Measurements from ENCODE around the gene APBB1IP. TPM values are rescaled to one million over a fixed set of nuclear protein-coding genes. Genes with fewer than 3 reads are reported as not detected.
"Not testable (repeated sequence)": the region's sequence is repeated elsewhere in the genome, so short reads cannot be mapped to it uniquely, and the experiment has no call there.

APBB1IP gene
- total and polyA plus RNA-seq, 2 donors (not counting 3 experiments of a cell fraction or from before 2014, with no cell fraction given), result not detected

DNA sequence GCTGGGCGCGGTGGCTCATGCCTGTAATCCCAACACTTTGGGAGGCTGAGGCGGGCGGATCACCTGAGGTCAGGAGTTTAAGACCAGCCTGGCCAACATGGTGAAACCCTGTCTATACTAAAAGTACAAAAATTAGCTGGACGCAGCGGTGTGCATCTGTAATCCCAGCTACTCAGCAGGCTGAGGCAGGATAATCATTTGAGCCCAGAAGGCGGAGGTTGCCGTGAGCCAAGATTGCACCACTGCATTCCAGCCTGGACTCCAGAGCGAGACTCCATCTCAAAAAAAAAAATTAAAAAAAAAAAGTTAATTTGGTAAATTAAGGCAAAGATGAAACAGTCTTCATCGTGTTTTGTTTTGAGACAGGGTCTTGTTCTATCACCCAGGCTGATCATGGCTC lies 66.3 kb downstream of the APBB1IP start:
- H3K36me3 ChIP-seq (ENCODE audit: control insufficient read depth in 2 of 2, extremely low read depth in 1 of 2, insufficient read depth in 2 of 2, low read length in 2 of 2); H3K9me3 ChIP-seq (replicated peaks; ENCODE audit: control insufficient read depth, insufficient read depth, low read length); H2AFZ ChIP-seq (ENCODE audit: low read depth, low read length); H3K27ac ChIP-seq (ENCODE audit: insufficient read depth, low read depth, low read length); H3K4me3 ChIP-seq (replicated peaks in 1 of 3; ENCODE audit: insufficient read depth in 1 of 3, low read depth in 1 of 3, low read length in 3 of 3); POLR2A ChIA-PET; H3K27me3 ChIP-seq (ENCODE audit: control insufficient read depth in 2 of 2, insufficient read depth in 2 of 2, low read length in 2 of 2); H3K4me1 ChIP-seq (ENCODE audit: control insufficient read depth, extremely low read depth, insufficient read depth, low read length); H3K9me1 ChIP-seq (replicated peaks; ENCODE audit: control insufficient read depth, extremely low read depth, insufficient read depth, low read length); H3K9ac ChIP-seq (replicated peaks; ENCODE audit: extremely low read depth, insufficient read depth, low read length); H3K79me2 ChIP-seq (ENCODE audit: control insufficient read depth, insufficient read depth, low read length); H3K4me2 ChIP-seq (ENCODE audit: insufficient read depth, low read length); BruUV-seq (replicated peaks); H4K20me1 ChIP-seq (replicated peaks; ENCODE audit: control insufficient read depth, extremely low read depth, insufficient read depth, low read length); CTCF ChIA-PET; intact Hi-C loops (cut with micrococcal nuclease); dilution Hi-C loops (cut with MboI; ENCODE audit: extremely low pct_ligation_motif_present, low sequenced_read_pairs); DNase-seq (ENCODE audit: low read depth, low spot score); FAIRE-seq: not testable (repeated sequence)

DNA sequence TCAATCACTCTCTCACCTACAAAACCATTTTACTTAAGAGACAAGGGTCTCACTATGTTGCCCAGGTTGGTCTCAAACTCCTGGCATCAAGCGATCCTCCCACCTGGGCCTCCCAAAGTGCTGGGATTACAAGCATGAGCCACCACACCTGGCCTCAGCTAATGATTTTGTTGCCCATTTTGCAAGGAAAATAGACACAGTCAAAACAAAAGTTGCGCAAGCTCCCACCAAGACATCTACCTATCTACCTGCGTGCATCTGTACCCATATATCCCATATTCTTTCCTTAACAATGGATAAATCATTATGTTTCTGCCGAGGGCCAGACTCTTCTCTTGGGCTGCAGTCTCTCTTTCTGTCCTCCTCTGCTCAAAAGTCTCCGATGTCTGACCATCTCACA lies 67.3 kb downstream of the APBB1IP start:
- no peak overlapping the region for H2AFZ ChIP-seq (ENCODE audit: low read depth, low read length)
- TF ChIP-seq MYC (IDR thresholded peaks at IDR 0.05; ENCODE audit: low read depth, low read length) (no peak), FOS (IDR thresholded peaks at IDR 0.05; ENCODE audit: borderline replicate concordance, insufficient read depth, low read length) (no peak), POLR2A (IDR thresholded peaks at IDR 0.05; ENCODE audit: low read depth, low read length) (no peak), EZH2 (IDR thresholded peaks at IDR 0.05; ENCODE audit: borderline replicate concordance, low read depth, low read length, severe bottlenecking) (no peak), JUN (IDR thresholded peaks at IDR 0.05; ENCODE audit: borderline replicate concordance, insufficient read depth, insufficient read length, low read depth) (no peak)
- TF ChIP-seq, protein P1, sequence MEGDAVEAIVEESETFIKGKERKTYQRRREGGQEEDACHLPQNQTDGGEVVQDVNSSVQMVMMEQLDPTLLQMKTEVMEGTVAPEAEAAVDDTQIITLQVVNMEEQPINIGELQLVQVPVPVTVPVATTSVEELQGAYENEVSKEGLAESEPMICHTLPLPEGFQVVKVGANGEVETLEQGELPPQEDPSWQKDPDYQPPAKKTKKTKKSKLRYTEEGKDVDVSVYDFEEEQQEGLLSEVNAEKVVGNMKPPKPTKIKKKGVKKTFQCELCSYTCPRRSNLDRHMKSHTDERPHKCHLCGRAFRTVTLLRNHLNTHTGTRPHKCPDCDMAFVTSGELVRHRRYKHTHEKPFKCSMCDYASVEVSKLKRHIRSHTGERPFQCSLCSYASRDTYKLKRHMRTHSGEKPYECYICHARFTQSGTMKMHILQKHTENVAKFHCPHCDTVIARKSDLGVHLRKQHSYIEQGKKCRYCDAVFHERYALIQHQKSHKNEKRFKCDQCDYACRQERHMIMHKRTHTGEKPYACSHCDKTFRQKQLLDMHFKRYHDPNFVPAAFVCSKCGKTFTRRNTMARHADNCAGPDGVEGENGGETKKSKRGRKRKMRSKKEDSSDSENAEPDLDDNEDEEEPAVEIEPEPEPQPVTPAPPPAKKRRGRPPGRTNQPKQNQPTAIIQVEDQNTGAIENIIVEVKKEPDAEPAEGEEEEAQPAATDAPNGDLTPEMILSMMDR (IDR thresholded peaks at IDR 0.05; ENCODE audit: extremely low read depth in 1 of 2, insufficient read depth in 1 of 2, low read depth in 1 of 2, low read length in 2 of 2), result no peak
- TF ChIP-seq, protein P2, sequence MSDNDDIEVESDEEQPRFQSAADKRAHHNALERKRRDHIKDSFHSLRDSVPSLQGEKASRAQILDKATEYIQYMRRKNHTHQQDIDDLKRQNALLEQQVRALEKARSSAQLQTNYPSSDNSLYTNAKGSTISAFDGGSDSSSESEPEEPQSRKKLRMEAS (IDR thresholded peaks at IDR 0.05; ENCODE audit: insufficient read depth, insufficient read length), result no peak
- H3K4me1 ChIP-seq (ENCODE audit: control insufficient read depth, extremely low read depth, insufficient read depth, low read length), result no peaks in the 10 kb centered on the region
- ChIA-PET CTCF (interaction anchor here (0.6 kb wide), 1 partner anchor 22 kb away, joined by 3 read pairs; no protein-coding TSS in a partner anchor), POLR2A (no interaction called here)
- no peak overlapping the region for H3K27ac ChIP-seq (ENCODE audit: insufficient read depth, low read depth, low read length)
- DNase-seq (ENCODE audit: low read depth, low spot score) (no peak), FAIRE-seq (no peak)
- dilution Hi-C loops (cut with MboI; ENCODE audit: extremely low pct_ligation_motif_present, low sequenced_read_pairs), result no loop called here
- no TSS peak for BruUV-seq (replicated peaks)
- intact Hi-C loops (cut with micrococcal nuclease), result no loop called here
- no peak overlapping the region for H3K4me3 ChIP-seq (replicated peaks in 1 of 3; ENCODE audit: insufficient read depth in 1 of 3, low read depth in 1 of 3, low read length in 3 of 3)
- H3K27me3 ChIP-seq (ENCODE audit: control insufficient read depth in 2 of 2, insufficient read depth in 2 of 2, low read length in 2 of 2), result no peaks in the 10 kb centered on the region
- H3K9me1 ChIP-seq (replicated peaks; ENCODE audit: control insufficient read depth, extremely low read depth, insufficient read depth, low read length), result no peaks in the 10 kb centered on the region
- H3K79me2 ChIP-seq (ENCODE audit: control insufficient read depth, insufficient read depth, low read length), result no peaks in the 10 kb centered on the region
- H3K9ac ChIP-seq (replicated peaks; ENCODE audit: extremely low read depth, insufficient read depth, low read length), result no peak overlapping the region
- H3K36me3 ChIP-seq (ENCODE audit: control insufficient read depth in 2 of 2, extremely low read depth in 1 of 2, insufficient read depth in 2 of 2, low read length in 2 of 2), result no peaks in the 10 kb centered on the region
- H3K9me3 ChIP-seq (replicated peaks; ENCODE audit: control insufficient read depth, insufficient read depth, low read length), result peaks cover 4% of the 10 kb centered on the region
- H4K20me1 ChIP-seq (replicated peaks; ENCODE audit: control insufficient read depth, extremely low read depth, insufficient read depth, low read length), result no peaks in the 10 kb centered on the region
- H3K4me2 ChIP-seq (ENCODE audit: insufficient read depth, low read length), result no peak overlapping the region
